Measurements from ENCODE around the gene FERMT3.

The FERMT3 gene

DNA sequence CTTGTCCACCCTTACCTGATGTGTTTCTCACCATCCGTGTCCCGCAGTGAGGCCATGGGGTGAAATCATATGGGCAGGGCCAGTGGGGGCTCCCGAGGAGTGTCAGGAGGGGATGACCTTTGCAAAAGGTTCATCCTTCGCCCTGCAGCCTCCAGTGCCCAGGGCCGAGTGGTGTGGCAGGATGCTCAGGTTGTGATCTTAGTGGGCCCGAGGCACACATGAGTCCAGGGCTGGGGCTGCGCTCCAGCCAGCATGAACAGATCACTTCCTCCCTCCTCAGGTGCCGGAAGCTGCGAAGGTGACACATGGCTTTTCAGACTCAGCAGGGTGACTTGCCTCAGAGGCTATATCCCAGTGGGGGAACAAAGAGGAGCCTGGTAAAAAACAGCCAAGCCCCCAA lies 31.6 kb downstream of the FERMT3 start:
- Histone ChIP-seq H3K9me3 (ENCODE audit: insufficient read depth, low read length) (no peaks in the 10 kb centered on the region), H3K9ac (ENCODE audit: insufficient read length, low read depth) (peak overlapping the region; percentile 11), H3K4me3 (ENCODE audit: insufficient read length, low read depth) (no peak overlapping the region), H3K4me1 (ENCODE audit: insufficient read depth, insufficient read length) (peaks cover 19% of the 10 kb centered on the region), H3K36me3 (ENCODE audit: insufficient read depth, insufficient read length, low read length) (peaks cover 31% of the 10 kb centered on the region), H3K27me3 (ENCODE audit: insufficient read depth, insufficient read length) (peaks cover 4% of the 10 kb centered on the region)
- DNase-seq (ENCODE audit: low read depth, low spot score): no peak
- no peak for TF ChIP-seq YY1 (IDR thresholded peaks at IDR 0.05; ENCODE audit: insufficient read depth, insufficient read length)
- no peak for TF ChIP-seq ZNF274 (IDR thresholded peaks at IDR 0.05; ENCODE audit: low read depth, low read length)
- no peak for TF ChIP-seq SUZ12 (IDR thresholded peaks at IDR 0.05; ENCODE audit: extremely low read depth, insufficient read depth, insufficient read length)

DNA sequence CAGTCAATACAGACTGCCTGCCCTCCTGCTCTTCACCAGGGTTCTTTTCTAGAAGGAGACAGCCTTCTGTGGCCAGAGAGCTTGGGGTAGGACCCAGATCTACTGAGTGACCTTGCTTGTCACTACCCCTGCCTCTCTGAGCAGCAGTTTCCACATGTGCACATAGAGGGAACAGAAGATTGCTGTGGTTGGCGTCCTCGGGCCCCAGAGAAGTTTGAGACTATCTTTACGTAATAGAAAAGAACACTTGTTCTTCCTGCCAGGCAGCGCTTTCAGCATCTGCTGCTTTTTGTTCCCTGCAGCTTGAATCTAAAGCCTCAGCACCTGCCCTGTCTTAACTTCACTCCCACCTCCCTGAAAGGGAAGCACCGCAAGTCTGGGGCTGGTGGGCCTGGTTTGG lies 32.5 kb downstream of the FERMT3 start:
- no peak overlapping the region for H3K9ac ChIP-seq (ENCODE audit: insufficient read length, low read depth)
- no peak for DNase-seq (ENCODE audit: low read depth, low spot score)
- H3K4me1 ChIP-seq (ENCODE audit: insufficient read depth, insufficient read length): peaks cover 28% of the 10 kb centered on the region
- no peak overlapping the region for H3K4me3 ChIP-seq (ENCODE audit: insufficient read length, low read depth)
- H3K9me3 ChIP-seq (ENCODE audit: insufficient read depth, low read length): no peaks in the 10 kb centered on the region
- H3K36me3 ChIP-seq (ENCODE audit: insufficient read depth, insufficient read length, low read length): peaks cover 40% of the 10 kb centered on the region
- TF ChIP-seq YY1 (IDR thresholded peaks at IDR 0.05; ENCODE audit: insufficient read depth, insufficient read length) (no peak), ZNF274 (IDR thresholded peaks at IDR 0.05; ENCODE audit: low read depth, low read length) (no peak), SUZ12 (IDR thresholded peaks at IDR 0.05; ENCODE audit: extremely low read depth, insufficient read depth, insufficient read length) (no peak)
- no peaks in the 10 kb centered on the region for H3K27me3 ChIP-seq (ENCODE audit: insufficient read depth, insufficient read length)

- Histone ChIP-seq H3K36me3 (ENCODE audit: insufficient read depth, insufficient read length, low read length) (peaks cover 48% of the 10 kb centered on the region), H3K9ac (ENCODE audit: insufficient read length, low read depth) (peak overlapping the region; percentile 87)
- DNase-seq (ENCODE audit: low read depth, low spot score): no peak
Observed at GRCh38 chr11:64239662-64240434, 33.3 kb downstream of the FERMT3 start.

GRCh38 chr11:64240435-64241240 lies 34.1 kb downstream of the FERMT3 start, which contains the start of gene FKBP2:
FKBP2 (plus strand) TSS chr11:64241095; CDS start chr11:64242388, 1,293 bp downstream.
- Histone ChIP-seq H3K4me3 (ENCODE audit: insufficient read length, low read depth) (peak within 1 kb of the TSS; percentile 92), H3K9me3 (ENCODE audit: insufficient read depth, low read length) (no peaks in the 10 kb centered on the region), H3K27me3 (ENCODE audit: insufficient read depth, insufficient read length) (no peaks in the 10 kb centered on the region), H3K4me1 (ENCODE audit: insufficient read depth, insufficient read length) (peaks cover 27% of the 10 kb centered on the region), H3K9ac (ENCODE audit: insufficient read length, low read depth) (peak within 1 kb of the TSS; percentile 94), H3K36me3 (ENCODE audit: insufficient read depth, insufficient read length, low read length) (peaks cover 56% of the 10 kb centered on the region)
- DNase-seq (ENCODE audit: low read depth, low spot score): peak; percentile 93
- TF ChIP-seq ZNF274 (IDR thresholded peaks at IDR 0.05; ENCODE audit: low read depth, low read length) (no peak), YY1 (IDR thresholded peaks at IDR 0.05; ENCODE audit: insufficient read depth, insufficient read length) (no peak), SUZ12 (IDR thresholded peaks at IDR 0.05; ENCODE audit: extremely low read depth, insufficient read depth, insufficient read length) (no peak)

More at GRCh38 chr11:64239662-64240434, 33.3 kb downstream of the FERMT3 start:
- H3K27me3 ChIP-seq (ENCODE audit: insufficient read depth, insufficient read length): no peaks in the 10 kb centered on the region
- TF ChIP-seq SUZ12 (IDR thresholded peaks at IDR 0.05; ENCODE audit: extremely low read depth, insufficient read depth, insufficient read length): no peak
- no peak for TF ChIP-seq YY1 (IDR thresholded peaks at IDR 0.05; ENCODE audit: insufficient read depth, insufficient read length)
- TF ChIP-seq ZNF274 (IDR thresholded peaks at IDR 0.05; ENCODE audit: low read depth, low read length): no peak
- peak overlapping the region; percentile 75 for H3K4me3 ChIP-seq (ENCODE audit: insufficient read length, low read depth)
- H3K9me3 ChIP-seq (ENCODE audit: insufficient read depth, low read length): no peaks in the 10 kb centered on the region
- peaks cover 31% of the 10 kb centered on the region for H3K4me1 ChIP-seq (ENCODE audit: insufficient read depth, insufficient read length)

- no peaks in the 10 kb centered on the region for H3K27me3 ChIP-seq (ENCODE audit: insufficient read depth, insufficient read length)
- H3K36me3 ChIP-seq (ENCODE audit: insufficient read depth, insufficient read length, low read length): peaks cover 56% of the 10 kb centered on the region
- H3K9me3 ChIP-seq (ENCODE audit: insufficient read depth, low read length): no peaks in the 10 kb centered on the region
- H3K4me1 ChIP-seq (ENCODE audit: insufficient read depth, insufficient read length): peaks cover 25% of the 10 kb centered on the region
- TF ChIP-seq ZNF274 (IDR thresholded peaks at IDR 0.05; ENCODE audit: low read depth, low read length) (no peak), SUZ12 (IDR thresholded peaks at IDR 0.05; ENCODE audit: extremely low read depth, insufficient read depth, insufficient read length) (no peak), YY1 (IDR thresholded peaks at IDR 0.05; ENCODE audit: insufficient read depth, insufficient read length) (no peak)
- H3K9ac ChIP-seq (ENCODE audit: insufficient read length, low read depth): peak overlapping the region; percentile 87
- DNase-seq (ENCODE audit: low read depth, low spot score): no peak
- H3K4me3 ChIP-seq (ENCODE audit: insufficient read length, low read depth): peak overlapping the region; percentile 75
Observed at GRCh38 chr11:64241241-64241490, 34.6 kb downstream of the FERMT3 start.

GRCh38 chr11:64241491-64242374 lies 35.2 kb downstream of the FERMT3 start:
- peak overlapping the region; percentile 94 for H3K9ac ChIP-seq (ENCODE audit: insufficient read length, low read depth)
- peak; percentile 99 for DNase-seq (ENCODE audit: low read depth, low spot score)

More at GRCh38 chr11:64241491-64242374, 35.2 kb downstream of the FERMT3 start:
- Histone ChIP-seq H3K4me3 (ENCODE audit: insufficient read length, low read depth) (peak overlapping the region; percentile 92), H3K36me3 (ENCODE audit: insufficient read depth, insufficient read length, low read length) (peaks cover 56% of the 10 kb centered on the region), H3K4me1 (ENCODE audit: insufficient read depth, insufficient read length) (peaks cover 25% of the 10 kb centered on the region), H3K9me3 (ENCODE audit: insufficient read depth, low read length) (no peaks in the 10 kb centered on the region), H3K27me3 (ENCODE audit: insufficient read depth, insufficient read length) (no peaks in the 10 kb centered on the region)
- no peak for TF ChIP-seq SUZ12 (IDR thresholded peaks at IDR 0.05; ENCODE audit: extremely low read depth, insufficient read depth, insufficient read length)
